GM04504 (cell line): ENCODE measurements around the gene MYO5B.

Source experiments
- DNase-seq: peaks from one replicate; pipeline ENCODE4 v3.0.0-alpha.2; 2012; ENCODE audit warnings: low read depth

Gene MYO5B

DNA sequence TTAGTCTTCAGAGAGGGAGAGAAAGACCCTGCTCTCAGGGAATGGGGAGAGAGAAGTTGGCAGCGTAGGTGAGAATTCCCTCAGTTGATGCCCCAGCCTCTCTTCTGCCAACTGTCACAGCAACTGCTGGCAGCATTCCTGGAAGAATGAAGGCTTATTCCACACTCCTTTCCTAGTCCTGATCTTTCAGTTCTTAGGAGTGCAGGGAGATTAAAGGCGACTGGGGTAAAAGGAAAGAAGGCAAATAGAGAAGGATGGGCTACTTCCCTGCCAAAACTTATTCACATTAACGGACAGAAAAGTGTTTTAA, 315.7 kb downstream of the MYO5B start:
- DNase-seq, result no peak

DNA sequence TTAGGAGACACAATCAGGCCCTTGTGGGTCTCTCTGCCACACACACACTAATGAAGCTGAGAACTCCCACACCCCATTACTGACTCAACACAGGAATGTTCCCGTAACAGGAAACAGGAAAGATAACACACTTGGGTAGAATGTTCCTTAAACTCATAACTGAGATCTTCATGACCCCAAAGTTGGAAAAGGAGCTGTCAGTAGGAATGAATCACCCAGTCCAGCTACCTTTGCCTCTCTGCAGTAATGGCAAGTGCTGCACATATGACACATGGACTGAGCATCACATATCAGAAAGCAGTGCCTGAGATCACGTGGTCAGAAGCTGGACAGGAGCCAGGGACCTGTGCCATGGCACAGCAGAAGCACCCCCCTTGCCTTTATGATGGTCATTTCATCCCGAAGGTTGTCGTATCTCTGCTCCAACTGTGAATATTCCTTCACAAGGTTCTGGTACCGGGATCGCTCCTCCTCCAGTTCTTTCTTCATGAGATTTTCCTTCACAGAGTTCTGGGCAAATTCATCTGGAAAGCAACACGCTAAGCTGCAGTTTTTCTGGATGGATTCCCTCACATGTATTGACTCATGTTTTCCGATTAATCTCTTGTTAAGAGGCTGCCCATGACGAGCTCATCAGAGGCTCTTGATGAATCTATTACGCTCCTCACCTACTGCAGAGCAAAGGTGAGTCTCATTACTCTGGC, 316.2 kb downstream of the MYO5B start:
- no peak for DNase-seq

DNA sequence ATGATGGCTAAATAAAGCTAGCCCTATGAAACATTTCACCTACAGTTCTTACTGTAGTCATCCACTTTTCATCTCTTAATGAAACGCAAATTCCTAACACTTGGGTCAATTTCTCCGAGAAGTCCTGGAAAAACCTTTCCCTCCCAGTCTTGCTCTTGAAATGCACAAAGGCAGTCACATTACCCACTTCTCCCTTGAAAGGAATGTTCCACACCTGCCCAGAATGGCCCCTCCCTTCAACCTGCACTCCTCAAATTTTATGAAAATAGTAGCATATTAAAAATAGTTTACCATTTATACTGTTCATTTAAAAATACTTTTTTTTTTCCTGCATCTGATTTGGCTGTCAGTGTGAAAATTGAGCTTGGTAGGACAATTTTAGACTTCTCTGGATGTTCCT, 316.9 kb downstream of the MYO5B start:
- DNase-seq, result no peak

DNA sequence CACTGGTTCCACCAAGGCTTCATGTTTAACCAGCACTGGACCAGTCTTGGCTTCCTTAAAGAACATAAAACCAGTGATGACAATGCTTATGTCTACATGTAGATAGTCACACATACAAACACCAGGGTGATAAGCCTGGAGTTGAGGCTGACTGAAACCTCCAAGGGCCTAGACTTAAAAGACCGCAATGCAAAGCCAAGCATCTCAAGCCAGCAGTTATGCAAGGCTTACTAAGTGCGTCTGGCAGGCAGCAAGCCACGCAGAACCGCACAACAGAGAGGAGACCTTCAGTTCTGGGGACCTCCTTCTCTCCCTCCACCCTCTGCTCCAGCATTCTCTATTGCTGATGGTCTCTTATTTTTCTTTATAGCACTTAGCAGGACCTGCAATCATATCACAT, 318.4 kb downstream of the MYO5B start:
- DNase-seq, result no peak

DNA sequence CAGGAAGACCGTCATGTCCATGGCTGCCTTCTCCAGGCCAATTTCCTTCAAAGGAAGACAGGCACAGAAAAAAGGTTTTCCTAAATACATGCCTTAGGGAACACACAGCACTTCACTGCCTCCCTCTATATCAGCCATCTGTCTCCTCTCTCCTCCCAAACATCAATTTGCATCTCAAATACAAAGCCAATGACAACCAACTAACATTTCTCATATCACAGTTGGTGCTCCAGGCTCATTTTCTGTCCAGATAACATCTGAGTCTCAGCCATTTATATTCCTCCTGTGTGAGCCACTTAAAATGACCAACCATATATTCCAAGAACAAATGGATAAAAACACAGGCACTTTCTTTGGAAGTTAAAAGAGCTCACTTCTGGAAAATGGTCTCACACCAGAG, 319.2 kb downstream of the MYO5B start:
- DNase-seq, result no peak

DNA sequence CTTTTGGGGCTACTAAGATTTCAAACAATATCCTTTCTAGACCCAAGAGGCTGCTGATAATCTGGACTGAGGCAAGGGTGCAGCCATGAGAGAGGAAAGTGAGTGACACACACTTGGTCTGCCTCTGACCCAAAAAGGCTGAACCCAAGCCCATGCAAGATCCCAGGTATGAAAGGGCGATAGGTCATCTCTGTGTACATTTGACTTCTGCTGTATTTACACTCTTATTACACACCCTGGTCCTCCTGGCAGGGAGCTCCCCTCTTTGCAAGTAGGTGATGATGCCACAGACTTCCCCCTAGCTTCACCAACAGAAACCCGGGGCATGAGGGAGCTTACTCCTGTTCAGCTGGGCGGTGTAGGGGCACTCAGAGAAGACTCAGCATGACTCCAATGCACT, 319.8 kb downstream of the MYO5B start:
- no peak for DNase-seq

DNA sequence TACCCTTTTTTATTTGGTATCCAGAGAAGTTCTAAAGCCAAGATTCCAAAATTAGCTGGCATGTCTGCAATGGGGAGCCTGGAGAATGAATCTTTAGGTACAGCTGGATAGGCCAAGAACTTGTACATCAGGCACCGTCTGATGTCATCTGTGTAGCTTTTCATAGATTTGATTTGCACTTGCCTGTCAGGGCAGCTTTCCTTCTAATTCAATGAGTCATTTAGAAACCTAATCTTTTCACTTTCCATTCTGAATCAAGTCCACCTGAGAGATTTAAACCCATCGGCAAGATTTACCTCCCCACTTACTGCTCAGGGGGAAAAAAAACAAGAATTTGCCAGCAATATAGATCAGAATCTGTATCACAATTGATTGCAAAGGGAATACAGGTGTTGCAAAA, 320.7 kb downstream of the MYO5B start:
- DNase-seq, result no peak

DNA sequence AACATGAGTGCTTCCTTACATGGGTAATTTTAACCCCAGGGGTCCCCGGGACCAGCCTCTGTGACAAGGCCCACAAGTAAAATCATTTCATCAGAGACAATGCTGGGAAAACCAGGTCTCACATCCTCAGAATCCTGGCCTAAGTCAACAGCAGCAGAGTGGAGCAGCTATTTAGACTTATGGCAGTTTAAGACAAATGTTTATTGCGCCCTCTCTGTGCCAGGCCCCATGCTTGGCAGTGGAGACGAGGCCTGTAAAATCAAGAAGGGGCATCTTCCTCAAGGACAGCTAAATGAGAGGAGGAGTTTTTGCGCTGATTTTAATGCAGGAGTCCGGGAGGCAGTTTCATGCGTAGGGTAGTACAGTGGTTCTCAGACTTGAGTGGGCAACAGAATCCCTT, 325.6 kb downstream of the MYO5B start:
- DNase-seq, result no peak

DNA sequence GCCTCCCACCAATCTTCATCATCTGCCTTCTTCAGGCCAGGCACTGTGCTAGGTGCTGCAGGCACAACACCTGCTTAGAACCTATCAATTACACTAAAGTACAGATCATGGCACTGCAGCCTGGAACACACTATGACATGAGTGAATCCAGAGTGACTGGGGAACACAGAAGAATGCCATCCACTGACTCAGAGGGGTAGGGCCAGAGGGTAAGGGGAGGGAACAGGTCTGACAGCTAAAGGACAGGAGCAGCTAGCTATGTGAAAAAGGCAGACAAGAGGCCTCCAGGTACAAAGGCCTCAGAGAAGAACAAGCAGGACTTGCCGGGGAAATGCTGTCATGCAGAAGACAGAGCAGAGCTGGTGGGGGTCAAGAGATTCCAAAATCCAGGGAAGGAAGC, 328.3 kb downstream of the MYO5B start:
- no peak for DNase-seq

DNA sequence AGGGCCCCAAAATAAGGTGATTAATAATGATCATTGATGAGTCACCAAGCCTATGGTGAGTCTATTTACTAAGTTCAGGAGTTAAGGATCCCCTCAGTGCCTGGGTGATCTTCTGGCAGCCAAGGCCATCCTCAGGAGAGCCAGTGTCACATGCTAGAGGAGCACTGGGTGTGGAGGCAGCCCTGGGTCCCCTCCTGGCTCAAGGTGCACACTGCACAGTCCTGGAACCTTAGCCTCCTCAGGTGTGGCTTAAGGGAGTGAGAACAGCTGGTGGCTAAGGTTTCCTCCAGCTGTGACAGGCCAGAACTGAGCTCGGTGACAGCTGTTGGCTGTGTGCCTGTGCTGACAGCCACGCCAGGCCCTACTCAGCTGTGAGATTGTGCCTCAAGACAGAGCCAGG, 329.5 kb downstream of the MYO5B start:
- DNase-seq, result no peak

DNA sequence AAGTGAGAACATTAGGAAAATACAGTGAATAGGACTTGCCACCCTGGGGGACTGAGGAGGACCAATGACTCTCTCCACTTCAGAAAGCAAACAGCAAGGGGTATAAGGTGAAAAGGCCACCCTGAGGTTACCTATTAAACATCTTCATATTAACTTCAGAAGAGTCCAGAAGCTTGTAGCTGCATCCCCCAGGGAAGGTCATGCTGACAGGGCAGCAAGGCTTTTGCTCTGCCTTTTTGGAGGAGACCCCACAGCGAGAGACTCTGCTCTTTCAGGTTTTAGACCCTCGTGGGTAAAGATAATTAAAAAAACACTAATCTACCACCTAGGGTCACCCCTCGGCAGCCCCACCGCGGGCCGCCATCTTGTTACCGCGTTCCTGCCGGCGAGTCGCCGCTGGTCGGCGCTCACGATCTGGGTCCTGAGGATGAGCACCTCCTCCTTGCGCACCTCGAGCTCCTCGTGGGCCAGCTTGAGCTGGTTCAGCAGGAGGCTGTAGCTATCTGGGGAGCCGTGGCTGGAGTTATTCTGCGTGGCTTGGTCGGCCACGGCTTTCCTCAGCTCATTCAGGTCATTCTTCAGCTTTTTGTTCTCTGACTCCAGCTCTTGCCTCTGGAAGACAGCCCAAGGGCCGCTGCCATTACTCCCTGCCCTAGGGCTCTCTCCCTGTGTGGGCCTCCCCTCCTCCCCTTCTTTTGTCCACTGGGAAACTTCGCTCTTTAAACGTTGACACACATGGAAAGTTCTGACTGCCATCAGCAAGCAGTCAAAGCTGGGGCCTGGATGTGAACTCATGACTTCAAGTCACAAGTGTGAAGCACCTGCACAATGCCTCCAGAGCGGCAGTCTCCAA, 331.0 kb downstream of the MYO5B start:
- DNase-seq, result no peak

DNA sequence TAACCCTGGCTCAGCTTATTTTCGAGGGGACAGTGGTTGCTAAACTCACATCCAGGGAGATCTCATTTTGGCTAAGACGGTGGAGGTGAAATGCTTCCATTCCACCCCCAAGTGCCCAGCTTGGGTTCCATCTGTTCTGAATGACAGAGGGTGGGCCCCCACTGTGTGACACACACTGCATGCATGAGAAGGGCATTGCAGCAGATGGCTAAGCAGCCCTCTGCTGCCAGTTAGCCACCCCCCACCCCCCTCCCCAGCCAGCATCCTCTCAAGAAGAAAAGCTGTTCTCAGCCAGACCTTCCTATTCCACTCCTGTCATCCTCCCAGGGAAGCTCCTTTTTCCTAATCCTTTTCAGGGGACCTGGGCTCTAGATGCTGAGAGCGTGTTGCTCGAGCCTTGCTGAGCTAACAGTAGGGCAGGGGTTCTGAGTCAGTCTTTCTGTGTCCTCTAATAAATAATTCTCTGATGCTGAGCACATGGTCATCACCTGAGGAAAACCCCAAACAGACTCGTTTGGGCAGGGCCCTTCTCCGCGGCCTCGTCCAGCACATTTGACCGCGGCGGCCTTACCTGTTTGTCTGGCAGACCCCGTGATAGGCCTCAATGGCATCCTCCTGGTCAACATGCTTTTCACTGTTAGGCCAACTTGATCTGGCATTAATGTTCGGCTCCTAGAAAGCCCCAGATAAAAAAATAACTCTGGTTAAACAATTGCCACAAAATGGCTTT, 332.1 kb downstream of the MYO5B start:
- DNase-seq, result no peak

DNA sequence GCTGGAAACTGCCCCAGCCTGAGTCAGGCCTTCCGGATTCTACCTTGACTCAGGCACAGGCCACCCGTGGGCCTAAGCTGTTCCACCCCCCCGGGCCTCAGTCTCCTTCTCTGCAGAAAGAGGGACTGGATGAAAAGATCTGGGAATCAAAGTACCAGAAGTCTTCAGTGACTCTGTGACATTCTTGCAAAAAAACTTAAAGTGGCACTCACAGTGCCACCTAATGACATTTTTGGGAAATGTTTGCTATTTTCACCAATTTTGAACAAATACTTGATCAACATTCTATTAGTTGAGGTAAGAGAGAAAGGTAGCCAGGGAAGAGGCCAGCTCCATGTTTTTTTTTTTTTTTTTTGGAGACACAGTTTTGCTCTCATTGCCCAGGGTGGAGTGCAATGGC, 333.3 kb downstream of the MYO5B start:
- no peak for DNase-seq

DNA sequence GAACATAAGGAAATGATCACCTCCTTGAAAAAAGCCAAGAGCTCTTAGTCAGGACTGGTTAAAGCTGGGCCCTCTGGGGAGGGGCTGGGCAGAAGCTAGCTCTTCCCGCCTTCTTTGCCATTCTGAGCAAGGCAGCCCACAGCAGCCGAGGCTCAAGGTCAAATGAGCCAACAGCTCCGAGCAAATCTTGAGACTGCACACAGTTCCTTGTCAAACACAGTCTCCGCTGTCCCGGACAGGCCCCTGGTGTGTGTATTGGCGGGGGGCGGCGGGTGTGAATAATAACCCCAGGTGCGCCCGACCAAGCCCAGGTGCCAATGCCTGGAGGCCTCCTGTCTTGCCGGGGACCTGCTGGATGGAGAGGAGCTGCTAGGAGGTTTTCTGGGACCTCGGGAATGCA, 335.2 kb downstream of the MYO5B start:
- DNase-seq, result no peak

DNA sequence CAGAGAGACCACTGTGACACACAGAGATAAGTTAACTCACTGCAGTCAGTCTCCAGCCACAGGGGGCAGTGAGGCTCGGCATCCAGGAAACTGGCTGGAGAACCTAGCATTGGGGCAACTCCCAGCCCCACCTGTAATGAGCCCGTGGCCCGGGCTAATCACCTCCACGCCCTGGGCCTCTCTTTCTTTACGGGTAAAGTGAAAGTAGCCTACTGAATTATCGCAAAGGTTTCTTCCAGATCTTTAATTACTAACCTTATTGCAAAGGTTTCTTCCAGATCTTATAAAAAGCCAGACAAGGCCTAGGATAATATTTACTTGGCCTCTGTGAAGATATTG, 336.0 kb downstream of the MYO5B start:
- DNase-seq, result no peak

DNA sequence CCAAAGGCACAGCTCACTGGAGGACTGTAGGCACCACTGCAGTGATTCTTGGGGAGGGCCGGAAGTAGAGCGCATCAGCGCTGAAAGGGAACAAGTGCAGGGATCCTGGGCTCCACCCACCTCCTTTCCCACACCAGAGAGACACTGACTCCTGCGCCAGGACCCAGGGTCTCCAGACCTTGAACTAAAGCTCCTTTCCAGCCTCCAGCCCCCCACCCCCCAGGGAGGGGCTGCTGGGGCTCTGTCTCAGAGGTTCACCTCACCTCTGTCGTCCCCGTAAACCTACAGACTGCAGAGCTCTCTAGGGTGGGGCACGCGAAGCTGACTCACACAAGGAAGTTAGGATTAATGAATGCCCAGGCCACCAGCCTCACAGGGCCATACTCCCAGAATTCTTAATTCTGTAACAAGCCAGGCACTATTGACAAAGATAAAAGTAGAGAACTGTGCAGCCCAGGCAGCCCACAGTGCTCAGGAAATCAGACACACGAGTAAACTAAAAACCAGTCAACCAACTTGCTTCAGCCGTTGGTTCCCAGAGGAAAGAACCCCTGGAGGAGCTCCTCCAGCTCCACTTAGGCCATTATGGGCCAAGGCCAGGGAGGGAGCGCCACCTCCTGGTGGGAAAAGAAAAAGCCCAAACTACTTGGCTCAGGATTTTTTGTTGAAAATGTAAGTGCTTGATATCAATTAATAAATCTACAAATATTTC, 336.5 kb downstream of the MYO5B start:
- peak; percentile 33 for DNase-seq

DNA sequence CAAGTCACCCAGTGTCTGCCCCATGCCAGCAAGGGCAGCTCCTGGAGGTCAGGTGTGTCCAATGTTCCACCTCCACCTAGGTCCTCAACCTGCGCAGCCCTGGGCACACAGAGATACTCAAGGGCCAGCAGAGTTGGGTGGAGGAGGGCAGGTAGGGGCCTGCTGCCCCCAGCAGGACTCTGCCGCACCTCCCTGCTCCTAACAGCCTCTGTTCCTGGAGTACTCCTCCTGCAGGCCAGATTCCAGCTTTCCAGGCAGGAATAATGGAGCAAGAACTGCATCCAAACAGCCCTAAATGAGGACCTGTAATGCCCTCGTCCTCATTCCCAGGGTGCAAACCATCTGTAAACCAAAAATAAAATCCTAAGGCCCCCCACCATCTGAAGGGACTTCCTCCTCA, 337.2 kb downstream of the MYO5B start:
- DNase-seq, result no peak

DNA sequence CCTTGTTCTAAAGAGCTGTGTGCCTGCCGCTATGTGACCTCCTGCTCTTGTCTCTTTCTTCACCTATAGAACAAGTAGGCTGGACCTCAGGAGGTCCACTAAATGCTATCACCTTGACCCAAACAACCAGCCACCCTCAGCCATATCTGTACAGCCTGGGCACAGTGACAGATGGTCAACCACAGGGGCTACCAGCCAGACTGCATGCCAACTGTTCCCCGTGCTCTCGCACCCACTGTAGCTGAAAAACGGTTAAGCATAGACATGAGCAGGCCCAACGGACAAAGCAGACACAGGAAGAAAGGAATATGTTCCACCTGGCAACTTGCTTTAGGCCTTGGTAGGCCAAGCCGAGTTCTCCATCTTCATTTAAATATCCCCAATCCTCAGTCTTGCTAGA, 338.5 kb downstream of the MYO5B start:
- no peak for DNase-seq

DNA sequence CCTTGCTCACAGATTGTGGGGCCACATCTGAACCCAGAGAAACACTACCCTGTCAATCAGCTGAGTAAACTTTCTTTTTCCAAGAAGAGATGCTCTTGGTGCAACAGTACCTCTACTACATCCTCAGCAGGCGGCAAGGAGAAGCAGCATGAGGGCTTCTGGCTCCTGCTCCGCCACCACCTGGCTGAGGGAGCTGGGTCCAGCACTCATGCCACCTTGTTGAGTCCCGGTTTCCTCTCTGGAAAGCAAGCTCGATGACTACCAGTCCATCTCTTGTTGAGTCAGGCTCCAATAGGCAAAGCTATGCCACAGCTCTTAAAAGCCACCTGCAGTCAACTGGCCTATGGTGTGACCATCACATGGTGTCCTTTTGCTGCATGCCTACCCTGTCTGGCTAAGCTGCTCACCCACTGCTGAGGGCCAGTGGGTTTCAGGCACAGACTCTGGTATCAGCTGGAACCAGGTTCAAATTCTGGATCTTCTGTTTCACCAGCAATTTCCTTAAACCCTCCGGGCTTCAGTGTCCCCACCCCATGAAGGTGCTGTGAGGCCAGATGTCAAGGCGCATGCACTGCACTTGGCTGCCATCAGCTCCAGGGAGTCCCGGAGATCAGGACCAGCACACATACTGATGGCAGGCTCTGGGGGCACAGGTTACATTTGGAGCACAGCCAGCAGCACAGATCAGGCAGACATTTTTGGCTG, 339.1 kb downstream of the MYO5B start:
- DNase-seq, result no peak

DNA sequence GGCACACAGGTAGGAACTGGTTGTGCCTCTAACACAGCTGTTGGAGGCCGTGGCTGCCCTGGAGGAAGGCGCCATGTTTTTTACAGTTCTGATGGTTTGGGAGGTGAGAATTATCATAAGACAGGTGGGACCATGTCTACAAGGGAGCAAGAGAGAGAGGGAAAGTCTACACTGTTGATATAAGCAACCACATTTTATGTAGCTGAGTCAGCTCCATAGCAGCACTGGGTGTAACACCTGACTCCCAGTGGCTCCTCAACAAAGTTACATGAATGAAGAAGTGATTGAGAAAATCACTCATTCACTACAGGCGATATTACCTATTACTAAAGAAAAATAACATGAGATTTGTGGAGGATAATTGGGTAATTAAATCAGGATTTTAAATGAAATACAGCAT, 340.3 kb downstream of the MYO5B start:
- no peak for DNase-seq

DNA sequence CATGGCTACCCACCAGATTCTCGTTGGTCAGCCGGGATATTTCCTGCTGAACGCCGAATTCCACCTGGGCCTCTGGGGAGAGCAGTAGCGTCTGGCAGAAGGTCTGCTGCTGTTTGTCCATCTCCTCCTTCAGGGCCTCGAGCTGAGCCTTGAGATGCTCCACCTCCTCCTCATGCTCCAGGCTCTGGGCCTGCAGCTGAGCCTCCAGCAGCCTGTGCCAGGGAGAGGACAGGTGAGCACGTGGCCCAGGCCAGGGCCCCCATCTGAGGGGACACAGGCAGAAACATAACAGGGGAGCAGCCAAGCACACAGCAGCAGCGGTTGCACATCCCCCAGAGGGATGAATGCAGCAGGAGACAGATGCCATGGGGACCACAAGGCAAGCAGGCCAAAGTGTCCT, 341.5 kb downstream of the MYO5B start:
- no peak for DNase-seq

DNA sequence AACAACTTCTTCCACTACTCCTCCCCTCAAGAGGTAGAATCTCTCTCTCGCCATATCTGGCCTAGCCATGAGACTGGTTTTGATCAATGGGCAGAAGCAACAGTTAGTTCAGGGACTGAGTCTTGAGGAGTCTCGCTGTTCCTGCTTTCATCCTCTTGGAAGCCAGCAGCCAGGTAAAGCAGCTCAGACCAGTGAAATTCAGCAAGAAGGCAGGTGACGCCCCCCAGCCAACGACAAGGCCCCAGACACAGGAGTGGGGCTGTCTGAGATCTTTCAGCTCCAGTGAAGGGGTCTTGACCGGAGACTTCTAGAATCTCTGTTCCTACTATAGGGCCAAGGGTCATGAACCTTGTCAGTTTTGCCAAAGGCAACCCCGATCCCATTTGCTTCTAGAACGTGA, 341.9 kb downstream of the MYO5B start:
- DNase-seq, result no peak
